AG10803 (cell line): ENCODE data around the gene CELA1.

Source experiments
- DNase-seq: peaks from one replicate; pipeline ENCODE4 v3.0.0; 2010; ENCODE audit warnings: low read depth
- H3K4me3 ChIP-seq: 2 replicates; pipeline ENCODE4 v1.5.1; 2011; ENCODE audit warnings: mild to moderate bottlenecking, low read length, control low read depth
- CTCF ChIP-seq: conservative IDR thresholded peaks from 2 replicates; pipeline ENCODE4 v1.5.1; 2011; ENCODE audit warnings: mild to moderate bottlenecking, low read length, control low read depth, inconsistent platforms

CELA1 gene

GRCh38 chr12:51374361-51374760, 27.9 kb upstream of the CELA1 start:
- TF ChIP-seq CTCF = no peak
- no peak for DNase-seq
- no peak overlapping the region for H3K4me3 ChIP-seq

GRCh38 chr12:51373187-51373586, 26.7 kb upstream of the CELA1 start:
- no peak overlapping the region for H3K4me3 ChIP-seq
- TF ChIP-seq CTCF = no peak
- no peak for DNase-seq

GRCh38 chr12:51372021-51372420, 25.5 kb upstream of the CELA1 start:
- H3K4me3 ChIP-seq = no peak overlapping the region
- TF ChIP-seq CTCF = no peak
- DNase-seq = no peak

- no peak for TF ChIP-seq CTCF
- DNase-seq = peak; percentile 93
- H3K4me3 ChIP-seq = no peak overlapping the region
These were observed 24.9 kb upstream of the CELA1 start for GRCh38 chr12:51371295-51371953.

- DNase-seq = no peak
- TF ChIP-seq CTCF = no peak
- H3K4me3 ChIP-seq = no peak overlapping the region
These were observed 24.2 kb upstream of the CELA1 start for GRCh38 chr12:51370667-51371066.

- no peak overlapping the region for H3K4me3 ChIP-seq
- DNase-seq = no peak
- no peak for TF ChIP-seq CTCF
These were observed 23.1 kb upstream of the CELA1 start for GRCh38 chr12:51369581-51369980.

GRCh38 chr12:51368640-51369517, 22.4 kb upstream of the CELA1 start:
- no peak for TF ChIP-seq CTCF
- no peak for DNase-seq
- no peak overlapping the region for H3K4me3 ChIP-seq
